ENCODE results near the gene PARD6A.
A peak's percentile ranks its signal among the peaks of the same experiment; 100 is the strongest.

DNA sequence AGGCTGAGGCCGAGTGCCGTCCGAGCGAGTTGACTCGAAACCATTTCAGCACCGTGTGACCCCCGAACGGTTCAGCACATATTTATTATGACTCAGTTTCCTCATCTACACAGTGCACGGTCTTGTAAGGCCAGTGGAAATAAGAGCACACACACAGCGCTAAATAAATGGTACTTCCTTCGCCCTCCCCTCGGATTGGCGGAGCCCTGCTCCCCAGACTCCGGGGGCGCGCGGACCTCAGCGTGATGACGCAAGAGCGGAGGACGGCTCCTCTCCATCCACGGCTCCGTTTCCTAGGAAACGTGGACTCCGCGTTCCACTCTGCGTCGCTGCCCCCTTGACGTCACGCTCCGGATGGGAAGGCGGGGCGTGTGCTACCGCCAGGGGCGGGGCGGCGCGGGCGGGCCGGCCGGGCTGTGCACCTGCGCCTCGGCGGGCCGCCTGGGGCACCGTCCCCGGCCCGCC, at the start of gene PARD6A:
- TF ChIP-seq POLR2A (IDR thresholded peaks at IDR 0.05) (no peak), EP300 (IDR thresholded peaks at IDR 0.05) (peak in 1 of 4 donors; percentile 42)
